HG02840 (cell line): Measurements from ENCODE around the gene ATXN2.
A peak's percentile ranks its signal among the peaks of the same experiment; 100 is the strongest.

ENCODE experiments used
- ATAC-seq: cut with Tn5 transposase; IDR thresholded peaks from one replicate; pipeline ENCODE4 v1.9.1; 2021; ENCODE audit warnings: mild to moderate bottlenecking, moderate library complexity, moderate number of reproducible peaks; ENCODE audit not compliant: unreplicated experiment, low FRiP score

The ATXN2 gene

DNA sequence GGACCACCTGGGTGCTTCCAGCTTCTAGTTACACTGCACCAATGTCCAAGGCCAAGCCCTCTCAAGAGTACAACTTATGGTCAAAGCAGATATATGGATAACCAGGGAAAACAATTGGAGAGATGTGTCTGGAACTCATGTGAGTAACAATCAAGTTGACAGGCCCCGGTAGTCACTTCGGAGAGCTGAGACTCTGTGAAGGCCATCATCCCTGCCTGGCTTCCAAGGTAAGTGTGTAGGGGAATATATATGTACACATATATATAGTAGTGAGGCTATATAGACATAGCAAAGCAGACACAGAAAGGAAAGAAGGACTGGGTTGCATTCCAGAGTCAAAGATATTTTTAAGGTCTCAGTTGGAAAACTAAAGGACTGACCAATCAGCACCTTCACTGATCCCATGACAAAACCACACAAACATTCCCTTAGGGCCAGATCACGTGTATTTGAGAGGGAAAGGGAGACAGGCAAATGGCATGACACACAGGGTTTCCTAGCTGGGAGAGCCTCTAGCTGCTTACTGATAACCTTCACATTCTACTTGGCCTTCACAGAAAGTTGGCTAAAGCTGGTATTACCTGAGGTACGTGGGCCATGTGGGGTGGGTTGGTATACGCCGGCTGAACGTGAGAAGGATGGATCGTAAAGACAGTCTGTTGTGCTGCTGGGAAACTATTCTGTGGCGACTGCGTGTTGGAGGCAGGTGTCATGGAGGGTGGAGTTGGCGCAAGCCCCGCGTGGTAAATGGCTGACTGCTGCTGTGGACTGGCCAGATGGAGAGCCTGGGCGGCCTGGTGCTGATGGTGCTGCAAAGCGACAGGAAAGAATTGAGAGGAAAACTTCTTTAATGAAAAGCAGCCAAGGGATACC, 143.4 kb downstream of the ATXN2 start:
- no peak for ATAC-seq

DNA sequence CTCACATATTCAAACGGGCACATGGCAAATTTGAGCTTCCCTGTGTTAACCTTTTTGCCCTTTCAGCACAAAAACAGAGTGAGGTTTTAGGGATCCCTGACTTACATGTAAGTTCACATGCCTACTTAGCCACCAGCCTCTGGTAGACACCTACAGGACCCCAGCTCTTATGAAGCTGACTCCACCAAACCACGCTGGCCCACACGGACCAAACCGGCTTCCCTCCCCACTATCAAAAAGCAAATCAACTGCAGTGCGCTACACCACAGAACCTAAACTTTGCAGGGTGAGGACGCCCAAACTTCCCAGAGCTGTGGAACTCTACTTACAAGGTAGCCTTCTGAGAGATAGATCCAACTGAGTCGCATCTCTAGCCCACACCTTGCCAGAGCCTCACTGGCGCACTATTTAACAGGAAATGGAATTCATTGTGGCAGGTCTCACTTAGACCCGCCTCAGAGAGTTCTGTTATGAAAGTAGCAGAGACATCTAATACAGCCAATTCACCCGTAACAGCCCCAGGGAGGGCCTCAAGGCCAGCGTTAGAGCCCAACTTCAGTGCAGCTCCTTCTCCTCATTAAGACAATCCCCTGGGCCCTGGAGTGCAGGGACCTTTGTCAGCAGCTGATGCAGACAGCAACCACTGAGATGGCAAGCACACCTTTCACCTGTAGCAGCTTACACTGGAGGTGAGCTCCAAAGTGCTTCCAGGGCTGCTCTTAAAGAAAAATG, 144.2 kb downstream of the ATXN2 start:
- ATAC-seq, result no peak

DNA sequence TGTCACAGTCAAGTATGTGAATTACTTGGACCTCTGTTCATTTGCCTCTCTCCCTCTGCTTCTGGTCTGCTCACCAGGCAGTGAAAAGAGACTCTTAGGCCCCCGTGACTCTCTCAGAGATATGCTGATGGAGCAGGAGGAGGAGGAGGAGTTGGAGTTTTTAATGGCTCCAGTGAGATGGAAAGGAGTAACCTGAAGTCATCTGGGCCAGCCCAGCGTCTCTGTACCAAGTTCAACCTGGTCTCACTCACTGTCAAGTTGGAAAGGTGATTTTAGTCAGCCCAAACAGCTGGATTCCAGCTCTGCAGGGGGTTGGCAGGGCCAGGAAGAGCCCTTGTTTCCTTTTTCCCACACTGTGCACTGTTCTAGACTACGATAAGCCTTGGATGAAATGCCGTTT, 144.8 kb downstream of the ATXN2 start:
- no peak for ATAC-seq

DNA sequence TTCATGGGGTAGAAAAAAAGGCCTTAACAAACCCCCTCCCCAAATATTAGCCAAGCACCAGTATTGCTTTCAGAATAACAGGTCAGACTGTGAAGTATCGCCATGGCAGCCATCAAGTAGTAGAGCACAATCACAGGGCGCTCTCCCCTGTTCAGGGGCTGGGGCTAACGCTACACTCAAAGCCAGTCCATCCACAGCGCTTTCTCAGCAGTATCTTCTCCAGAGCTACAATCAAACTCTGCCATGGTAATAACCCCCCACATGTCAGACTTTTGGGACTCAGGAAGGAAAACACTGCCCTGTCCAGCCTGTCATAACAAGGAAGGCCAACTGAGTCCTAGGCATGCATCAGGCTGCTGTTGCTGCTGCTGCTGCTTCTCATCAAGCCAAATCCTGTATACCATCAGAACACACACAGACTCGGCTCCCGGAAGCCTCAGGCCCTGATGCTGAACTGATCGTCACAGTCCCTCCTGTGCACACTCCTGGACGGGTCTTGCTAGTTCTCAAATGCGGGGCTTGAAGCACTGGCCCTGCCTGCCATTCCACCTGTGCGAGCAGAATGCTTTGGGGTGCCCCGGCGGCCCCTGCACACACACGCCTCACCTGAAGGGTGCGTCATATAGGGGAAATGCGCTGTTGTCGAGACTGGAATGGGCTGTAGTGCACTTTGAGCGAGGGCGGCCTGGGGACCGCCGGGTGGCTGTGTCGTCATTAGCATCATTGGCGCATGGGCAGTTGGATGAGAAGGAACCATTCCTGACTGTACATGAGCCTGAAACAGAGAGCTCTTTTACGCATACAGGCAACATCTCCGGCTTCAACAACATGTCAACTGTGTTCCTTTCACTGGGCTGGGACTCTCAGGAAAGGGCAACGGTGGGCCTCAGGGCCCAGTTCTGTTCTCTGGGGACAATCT, 145.8 kb downstream of the ATXN2 start:
- no peak for ATAC-seq

DNA sequence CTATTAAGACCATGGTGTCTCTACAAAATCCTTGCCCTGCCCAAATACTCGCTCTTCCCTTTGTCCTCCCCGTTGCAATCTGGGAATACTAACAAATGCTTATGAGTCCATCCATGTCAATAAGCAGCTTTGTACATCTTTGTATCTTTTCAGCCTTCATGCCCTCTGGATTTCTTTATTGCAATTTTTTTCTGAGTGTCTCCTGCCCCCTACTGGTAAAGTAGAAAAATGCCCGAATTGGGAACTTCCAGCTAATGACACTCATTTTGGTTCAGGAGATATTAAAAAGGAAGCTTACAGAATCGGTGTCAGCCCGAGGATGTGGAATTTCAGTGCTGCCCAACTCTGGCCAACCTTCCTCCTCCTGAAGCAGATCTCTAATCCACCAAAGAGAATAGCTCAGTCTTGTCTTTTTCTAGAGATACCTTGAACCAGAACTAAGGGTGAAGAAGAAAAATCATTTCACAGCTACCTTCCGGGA, 147.4 kb downstream of the ATXN2 start:
- no peak for ATAC-seq

DNA sequence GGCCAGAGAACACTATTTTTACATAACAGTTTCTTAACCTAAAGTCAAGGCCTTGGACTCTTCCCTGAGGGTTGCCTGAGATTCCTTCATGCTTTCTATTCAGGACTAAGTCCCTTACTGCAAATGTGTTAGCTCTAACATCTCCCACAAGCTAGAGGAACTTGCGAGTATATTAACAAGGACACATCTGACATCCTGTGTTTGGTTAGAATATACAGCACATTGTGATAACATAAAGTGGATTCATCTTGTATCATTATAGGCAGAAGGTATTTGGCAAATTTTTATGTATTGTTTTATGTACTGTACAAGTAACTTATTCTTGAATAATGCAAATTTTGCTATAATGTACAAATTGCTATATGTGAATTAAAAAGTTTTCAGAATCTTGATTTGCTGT, 147.9 kb downstream of the ATXN2 start:
- no peak for ATAC-seq

DNA sequence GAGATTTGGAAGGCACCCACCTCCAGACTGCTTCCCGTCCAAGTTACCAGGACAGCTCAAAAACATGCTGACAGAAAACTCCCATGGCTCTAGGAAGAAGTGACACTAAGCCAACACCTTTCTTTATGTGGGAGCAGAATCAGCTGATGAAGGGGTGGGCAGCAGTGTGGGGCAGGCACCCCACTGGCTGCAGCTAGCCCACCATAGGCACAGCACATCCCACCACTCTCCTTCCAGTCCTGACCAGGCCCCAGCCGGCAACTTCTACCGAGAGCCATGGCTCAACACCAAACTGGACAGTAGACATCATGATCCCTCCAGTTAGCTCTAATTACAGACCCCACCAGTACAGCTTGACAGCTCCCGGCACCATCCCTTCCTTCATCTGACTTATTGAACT, 148.4 kb downstream of the ATXN2 start:
- ATAC-seq, result no peak

DNA sequence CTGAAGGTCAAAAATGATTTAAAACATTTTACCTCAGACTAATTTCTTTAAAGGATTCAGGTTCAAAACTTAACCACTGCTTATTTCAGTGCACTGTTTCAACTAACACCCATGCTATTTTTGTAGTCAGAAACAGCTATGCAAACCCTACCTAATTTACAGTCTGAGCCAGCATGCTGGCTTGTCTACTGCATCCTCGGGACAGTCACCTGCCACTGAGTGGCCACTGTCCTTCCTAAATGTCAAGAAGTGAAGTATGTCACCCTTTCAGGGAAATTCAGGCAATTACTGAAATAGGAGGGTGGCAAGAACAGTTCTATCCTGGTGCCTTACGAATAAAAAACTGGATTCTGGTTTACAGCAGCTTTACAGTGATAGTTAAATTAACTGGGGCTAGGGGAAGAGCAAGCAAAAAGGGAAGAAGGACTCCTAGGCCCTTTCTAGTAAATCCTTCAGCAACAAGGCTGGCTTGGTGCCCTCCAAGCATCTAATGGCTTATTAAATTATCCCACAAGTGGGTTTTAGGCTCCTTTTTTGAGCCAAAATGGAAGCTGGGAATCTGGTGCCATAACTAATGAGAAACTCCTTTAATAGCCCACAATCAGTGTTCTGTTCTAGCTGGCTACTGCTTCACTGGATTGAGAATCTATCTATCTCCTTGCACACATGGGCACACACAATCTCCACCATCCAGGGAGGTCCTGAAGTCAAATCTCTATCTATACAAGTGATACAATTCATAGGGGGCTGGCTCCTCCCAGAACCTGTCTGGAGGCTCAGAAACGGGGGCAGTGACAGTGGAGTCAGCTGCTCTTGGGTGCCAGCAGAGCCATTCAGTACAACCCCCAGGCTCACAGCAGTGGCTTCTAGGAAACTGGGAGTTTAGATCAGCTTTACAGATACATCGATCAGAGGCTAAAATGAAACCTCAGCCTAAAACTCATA, 150.0 kb downstream of the ATXN2 start:
- ATAC-seq, result no peak

DNA sequence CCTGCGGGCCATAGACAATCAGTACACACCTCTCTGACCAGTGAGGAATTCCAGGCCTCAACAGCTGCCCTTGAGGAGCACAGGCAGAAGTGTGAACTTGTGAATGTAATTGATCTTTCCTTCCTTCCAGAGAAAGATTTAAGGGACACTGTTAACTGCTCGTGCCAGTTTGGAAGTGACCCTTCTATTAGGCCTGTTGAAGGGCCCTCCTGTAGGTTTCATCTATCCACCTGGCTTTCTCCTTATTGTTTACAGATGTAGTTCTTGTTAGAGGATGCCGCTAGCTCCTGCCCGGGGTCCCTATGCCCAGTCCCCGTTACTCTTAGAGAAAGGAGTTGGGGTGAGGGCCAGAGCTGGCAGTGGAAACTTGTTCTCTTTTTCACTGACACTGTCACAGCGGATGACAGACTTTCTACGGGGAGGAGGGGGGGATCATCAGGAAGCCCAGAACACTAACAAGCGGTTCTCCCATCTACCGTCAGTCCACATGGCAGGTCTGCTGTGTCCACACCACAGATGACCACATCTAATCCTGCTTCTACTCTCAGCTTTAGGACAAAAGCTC, 150.8 kb downstream of the ATXN2 start:
- ATAC-seq, result no peak

DNA sequence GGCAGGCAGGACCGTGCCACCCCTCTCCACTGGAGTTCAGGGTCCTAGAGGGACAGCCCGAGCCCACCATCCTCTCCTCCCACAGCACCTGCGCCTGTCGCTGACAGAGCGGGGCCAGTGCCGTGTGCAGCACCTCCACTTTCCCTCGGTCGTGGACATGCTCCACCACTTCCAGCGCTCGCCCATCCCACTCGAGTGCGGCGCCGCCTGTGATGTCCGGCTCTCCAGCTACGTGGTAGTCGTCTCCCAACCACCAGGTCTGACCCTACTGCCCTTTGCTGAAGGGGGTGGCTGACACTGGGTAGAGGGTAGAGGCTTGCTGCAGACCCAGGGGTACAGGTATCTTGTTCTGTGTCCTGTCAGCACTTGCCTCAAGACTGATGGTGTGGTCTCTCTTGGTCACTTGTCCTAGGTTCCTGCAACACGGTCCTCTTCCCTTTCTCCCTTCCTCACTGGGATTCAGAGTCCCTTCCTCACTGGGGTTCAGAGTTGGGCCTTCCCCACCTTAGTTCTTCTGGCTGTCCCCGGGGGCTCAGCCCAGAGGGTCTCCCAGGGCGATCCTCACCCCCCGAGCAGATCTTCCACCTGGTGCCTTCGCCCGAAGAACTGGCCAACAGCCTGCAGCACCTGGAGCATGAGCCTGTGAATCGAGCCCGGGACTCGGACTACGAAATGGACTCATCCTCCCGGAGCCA, 151.4 kb downstream of the ATXN2 start:
- no peak for ATAC-seq

DNA sequence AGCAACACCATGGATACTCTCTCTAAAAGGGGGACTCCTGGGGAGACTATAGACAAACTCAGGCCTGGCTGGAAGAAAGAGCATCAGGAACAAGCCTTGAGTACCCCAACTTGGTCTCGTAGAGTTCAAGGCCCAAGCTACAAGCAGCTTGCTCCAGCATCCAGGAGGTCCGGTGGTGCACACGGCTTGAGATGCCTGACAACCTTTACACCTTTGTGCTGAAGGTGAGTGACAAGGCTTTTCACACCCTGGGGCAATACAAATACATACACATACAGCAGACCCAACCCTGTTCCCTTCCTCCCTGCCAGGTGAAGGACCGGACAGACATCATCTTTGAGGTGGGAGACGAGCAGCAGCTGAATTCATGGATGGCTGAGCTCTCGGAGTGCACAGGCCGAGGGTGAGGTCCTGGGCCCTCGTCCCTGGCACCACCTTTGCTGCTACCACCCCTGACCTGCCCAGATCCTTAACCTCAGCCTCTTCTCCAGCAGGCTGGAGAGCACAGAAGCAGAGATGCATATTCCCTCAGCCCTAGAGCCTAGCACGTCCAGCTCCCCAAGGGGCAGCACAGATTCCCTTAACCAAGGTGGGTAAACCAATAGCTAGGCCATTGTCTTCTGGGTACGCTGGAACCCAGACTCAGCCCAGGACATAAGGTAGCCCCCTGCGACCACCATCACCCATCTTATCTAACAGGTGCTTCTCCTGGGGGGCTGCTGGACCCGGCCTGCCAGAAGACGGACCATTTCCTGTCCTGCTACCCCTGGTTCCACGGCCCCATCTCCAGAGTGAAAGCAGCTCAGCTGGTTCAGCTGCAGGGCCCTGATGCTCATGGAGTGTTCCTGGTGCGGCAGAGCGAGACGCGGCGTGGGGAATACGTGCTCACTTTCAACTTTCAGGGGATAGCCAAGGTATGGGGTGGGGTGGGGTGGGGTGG, 152.2 kb downstream of the ATXN2 start:
- ATAC-seq, result no peak

DNA sequence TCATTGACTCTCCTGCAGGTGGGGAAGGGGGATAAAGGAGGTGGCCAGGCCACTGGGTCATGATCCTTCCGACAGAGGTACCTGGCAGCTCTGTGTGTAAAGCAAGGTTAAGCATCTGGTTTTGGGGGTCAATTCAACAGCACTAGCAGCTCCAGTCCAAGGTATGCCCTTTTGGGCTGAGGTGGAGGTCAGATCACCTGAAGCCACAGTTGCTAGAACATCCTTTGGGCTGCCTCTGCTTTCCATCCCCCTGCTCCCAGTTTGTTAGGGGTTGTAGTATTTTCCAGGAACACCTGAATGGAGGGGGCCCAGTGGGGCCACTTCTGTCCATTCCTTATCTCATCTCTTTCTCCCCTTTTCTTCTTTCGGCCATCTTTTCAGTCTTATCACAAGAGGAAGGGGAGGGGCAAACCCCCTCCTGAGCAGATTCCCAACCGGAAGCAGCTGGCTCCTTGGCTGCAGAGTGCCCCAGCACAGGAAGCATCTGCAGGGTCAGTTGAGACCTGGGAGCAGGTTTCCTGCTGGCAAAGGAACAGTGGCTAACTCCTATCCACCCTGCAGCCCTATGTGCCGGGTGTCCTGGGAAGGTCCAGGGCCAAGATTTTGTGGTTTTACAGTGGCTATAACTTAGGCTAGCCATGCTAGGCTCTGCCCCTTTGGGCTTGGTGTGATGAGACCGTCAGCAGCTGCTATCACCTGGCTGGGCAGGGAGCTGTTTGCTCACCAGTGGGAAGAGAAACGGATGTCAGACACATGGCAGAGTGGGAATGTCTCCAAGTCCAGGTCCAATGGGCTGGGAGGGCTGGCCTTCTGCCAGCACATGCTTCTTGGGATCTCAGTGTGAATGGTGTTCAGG, 153.2 kb downstream of the ATXN2 start:
- no peak for ATAC-seq

DNA sequence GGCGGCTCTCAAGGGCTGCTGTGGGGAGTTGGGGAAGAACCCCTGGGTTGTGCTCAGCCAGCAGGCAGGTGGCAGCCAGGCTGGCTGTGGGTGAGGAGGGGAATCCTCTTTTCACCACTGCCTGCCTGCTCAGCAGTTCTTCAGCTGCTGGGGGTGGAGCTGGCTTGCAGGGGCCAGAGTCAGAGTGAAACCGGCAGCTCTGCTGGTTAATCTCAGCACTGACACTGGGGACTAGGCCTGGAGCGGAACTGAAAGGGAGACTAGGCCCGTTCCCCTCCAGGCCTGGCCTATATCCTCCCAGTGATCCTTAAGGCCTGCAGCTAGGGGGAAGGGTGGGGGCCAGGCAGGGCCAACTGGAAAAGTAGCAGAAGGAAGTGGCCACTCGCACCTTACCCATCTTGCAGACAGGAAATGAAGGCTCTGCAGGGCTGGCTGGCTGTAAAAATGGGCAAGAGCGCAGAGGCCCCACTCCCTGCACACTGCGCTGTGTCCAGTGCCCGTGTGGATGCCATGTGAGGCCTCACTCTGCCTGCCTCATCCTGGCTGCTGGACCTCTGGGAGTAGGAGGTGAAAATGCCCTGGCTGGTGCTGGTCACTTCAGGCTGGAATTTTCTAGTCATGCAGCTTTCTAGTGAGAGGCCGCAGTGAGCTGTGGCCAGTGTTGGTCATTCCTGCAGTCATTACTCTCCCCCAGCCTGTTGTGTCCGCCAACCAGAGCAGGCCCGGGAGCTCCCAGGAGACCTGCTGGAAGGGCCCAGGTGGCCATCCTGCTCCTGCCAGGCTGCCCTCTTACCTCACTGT, 154.0 kb downstream of the ATXN2 start:
- ATAC-seq, result peak; percentile 72

DNA sequence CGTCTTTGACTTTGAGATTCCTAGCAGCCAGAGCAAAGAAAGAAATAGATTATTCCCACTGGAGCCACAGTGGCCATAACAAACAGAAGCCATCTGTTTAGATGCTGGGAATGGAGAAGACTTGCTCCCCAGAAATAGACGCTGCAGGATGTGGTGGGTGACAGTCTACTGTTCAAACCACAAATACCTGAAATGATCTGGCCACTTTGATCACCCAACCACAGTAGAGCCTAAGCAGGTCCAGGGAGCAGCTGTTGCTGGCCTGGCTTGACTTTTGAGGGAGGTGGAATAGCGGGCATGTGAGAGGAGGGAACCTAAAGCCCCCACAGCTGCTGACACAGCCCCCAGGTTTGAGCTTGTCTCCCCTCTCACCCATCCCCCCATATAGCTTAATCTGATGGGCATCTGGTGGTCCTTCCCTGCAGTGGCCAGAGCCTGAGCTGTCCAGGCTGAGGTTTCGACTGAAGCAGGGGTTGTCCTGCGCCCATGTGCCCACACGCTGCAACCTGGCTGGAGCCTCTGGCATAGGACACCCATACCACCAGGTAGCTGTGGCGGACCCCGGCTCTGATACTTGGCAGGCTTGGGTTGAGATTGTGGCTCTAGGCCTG, 154.7 kb downstream of the ATXN2 start:
- ATAC-seq, result peak; percentile 35

DNA sequence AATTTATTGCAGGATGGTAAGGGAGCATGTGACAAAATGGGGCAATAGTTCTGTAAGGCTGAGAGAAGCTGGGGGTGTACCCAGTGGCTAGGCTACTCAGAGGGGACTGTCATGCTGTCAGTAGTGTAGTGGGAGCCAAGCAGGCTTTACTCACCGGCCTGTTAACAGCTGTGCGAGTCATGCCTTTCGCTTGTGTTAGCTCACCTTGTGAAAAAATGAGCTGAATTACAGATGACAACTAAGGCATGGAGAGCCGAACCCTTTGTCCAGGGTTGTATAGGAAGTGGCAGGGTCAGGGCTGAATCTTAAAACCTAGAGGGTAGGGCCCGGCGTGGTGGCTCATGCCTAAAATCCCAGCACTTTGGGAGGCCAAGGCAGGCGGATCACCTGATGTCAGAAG, 155.5 kb downstream of the ATXN2 start:
- ATAC-seq, result no peak
